Tibial artery (tissue), 4 donors: ENCODE data around the gene MINPP1.

Experiments used
- DNase-seq, 2 donors: peaks; one replicate each; pipeline ENCODE4 v3.0.0-alpha.2; 2019
- H3K27ac ChIP-seq, 2 donors: fragments of 200-600 bp; sonication (generic) in 1 of 2; 1 replicate in 1 of 2; 2 replicates in 1 of 2; pipeline ENCODE4 v1.5.1; 2018 to 2019; ENCODE audit warnings: mild to moderate bottlenecking in 1 of 2
- H3K27me3 ChIP-seq, 2 donors: fragments of 200-600 bp; sonication (generic) in 1 of 2; one replicate each; pipeline versions ENCODE4 v1.5.1 to v1.6.0; 2016 to 2019
- H3K36me3 ChIP-seq, 3 donors: fragments of 200-600 bp; sonication (generic) in 2 of 3; one replicate each; pipeline ENCODE4 v1.5.1; 2016 to 2019; ENCODE audit warnings: mild to moderate bottlenecking in 2 of 3
- H3K4me1 ChIP-seq, 4 donors: fragments of 200-600 bp; sonication (generic) in 2 of 4; 1 replicate in 3 of 4; 2 replicates in 1 of 4; pipeline ENCODE4 v1.5.1; 2016 to 2019
- H3K4me3 ChIP-seq, 2 donors: fragments of 200-600 bp; sonication (generic) in 1 of 2; 1 replicate in 1 of 2; 2 replicates in 1 of 2; pipeline ENCODE4 v1.5.1; 2018 to 2019; ENCODE audit warnings: mild to moderate bottlenecking in 2 of 2
- H3K9me3 ChIP-seq, 3 donors: fragments of 200-600 bp; sonication (generic) in 1 of 3; one replicate each; pipeline ENCODE4 v1.5.1; 2016 to 2019
- intact Hi-C: fragments of 100-400 bp; cut with DNase I; formaldehyde crosslinking; loops from one replicate; pipeline ENCODE4 v1.15.0; 2023; ENCODE audit warnings: low total_unique reads
- TF ChIP-seq, protein P1 (sequence below), 2 experiments: fragments of 200-600 bp in 1 of 2; fragments of 450-650 bp in 1 of 2; IDR thresholded peaks; one replicate each; pipeline ENCODE4 v1.5.1; 2017 to 2019; ENCODE audit warnings: antibody characterized with exemption in 2 of 2, mild to moderate bottlenecking in 1 of 2, moderate library complexity in 1 of 2

Gene MINPP1

DNA sequence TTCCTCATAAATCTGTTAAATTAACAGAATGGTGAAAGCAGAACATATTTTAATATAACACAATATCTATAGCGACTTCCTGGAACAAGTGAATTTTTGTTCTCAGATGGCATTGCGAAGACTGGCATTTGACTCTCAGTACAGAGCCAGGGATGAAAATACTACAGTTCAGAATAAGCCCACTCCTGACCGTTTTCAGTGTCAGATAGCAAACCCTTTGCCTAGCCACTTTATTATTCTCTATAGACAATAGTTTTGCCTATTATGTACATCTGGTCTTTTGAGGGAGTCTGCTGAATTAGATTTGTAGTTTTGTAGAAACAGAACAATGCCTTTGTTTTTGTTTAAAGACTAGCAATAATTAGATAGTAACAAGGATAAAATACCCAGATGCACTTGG is 2.3 kb downstream of the MINPP1 start:
- H3K36me3 ChIP-seq: peaks cover 0 to 17% (median 10%) of the 10 kb centered on the region in 3 donors
- H3K9me3 ChIP-seq: no peaks in the 10 kb centered on the region
- peaks cover 0 to 34% (median 17%) of the 10 kb centered on the region in 4 donors for H3K4me1 ChIP-seq
- TF ChIP-seq, protein P1, sequence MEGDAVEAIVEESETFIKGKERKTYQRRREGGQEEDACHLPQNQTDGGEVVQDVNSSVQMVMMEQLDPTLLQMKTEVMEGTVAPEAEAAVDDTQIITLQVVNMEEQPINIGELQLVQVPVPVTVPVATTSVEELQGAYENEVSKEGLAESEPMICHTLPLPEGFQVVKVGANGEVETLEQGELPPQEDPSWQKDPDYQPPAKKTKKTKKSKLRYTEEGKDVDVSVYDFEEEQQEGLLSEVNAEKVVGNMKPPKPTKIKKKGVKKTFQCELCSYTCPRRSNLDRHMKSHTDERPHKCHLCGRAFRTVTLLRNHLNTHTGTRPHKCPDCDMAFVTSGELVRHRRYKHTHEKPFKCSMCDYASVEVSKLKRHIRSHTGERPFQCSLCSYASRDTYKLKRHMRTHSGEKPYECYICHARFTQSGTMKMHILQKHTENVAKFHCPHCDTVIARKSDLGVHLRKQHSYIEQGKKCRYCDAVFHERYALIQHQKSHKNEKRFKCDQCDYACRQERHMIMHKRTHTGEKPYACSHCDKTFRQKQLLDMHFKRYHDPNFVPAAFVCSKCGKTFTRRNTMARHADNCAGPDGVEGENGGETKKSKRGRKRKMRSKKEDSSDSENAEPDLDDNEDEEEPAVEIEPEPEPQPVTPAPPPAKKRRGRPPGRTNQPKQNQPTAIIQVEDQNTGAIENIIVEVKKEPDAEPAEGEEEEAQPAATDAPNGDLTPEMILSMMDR (IDR thresholded peaks at IDR 0.05): no peak
- H3K27me3 ChIP-seq: no peaks in the 10 kb centered on the region
- no peak overlapping the region for H3K4me3 ChIP-seq
- H3K27ac ChIP-seq: no peak overlapping the region
- no peak for DNase-seq
- intact Hi-C loops: no loop called here

DNA sequence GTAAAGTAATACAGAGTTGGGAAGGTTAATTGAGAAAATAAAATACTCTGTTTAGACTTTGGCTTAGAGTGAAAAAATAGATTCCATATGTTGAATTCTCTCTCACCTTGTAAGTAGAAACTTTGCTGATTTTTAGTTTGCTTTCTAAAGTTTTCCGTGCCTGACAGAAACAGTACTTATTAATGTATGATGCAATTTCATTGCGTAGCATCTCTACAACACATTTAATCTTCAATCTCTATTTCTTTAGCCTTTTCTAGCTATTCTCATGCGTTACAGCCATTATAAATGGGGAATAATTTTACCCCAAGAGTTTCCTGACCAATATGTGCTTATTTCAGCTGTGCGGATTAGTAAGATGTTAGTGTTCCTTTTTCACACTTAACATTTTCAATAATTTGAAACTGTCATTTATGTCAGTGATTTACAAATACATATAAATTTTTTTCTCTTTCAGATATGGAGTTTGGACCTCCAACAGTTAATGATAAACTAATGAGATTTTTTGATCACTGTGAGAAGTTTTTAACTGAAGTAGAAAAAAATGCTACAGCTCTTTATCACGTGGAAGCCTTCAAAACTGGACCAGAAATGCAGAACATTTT is 3.3 kb downstream of the MINPP1 start:
- Histone ChIP-seq H3K36me3 (peaks cover 4 to 25% (median 13%) of the 10 kb centered on the region in 3 donors), H3K9me3 (no peaks in the 10 kb centered on the region), H3K27ac (no peak overlapping the region), H3K4me3 (no peak overlapping the region), H3K4me1 (peaks cover 0 to 34% (median 17%) of the 10 kb centered on the region in 4 donors), H3K27me3 (no peaks in the 10 kb centered on the region)
- DNase-seq: no peak
- intact Hi-C loops: no loop called here
- TF ChIP-seq, protein P1 (IDR thresholded peaks at IDR 0.05): no peak

DNA sequence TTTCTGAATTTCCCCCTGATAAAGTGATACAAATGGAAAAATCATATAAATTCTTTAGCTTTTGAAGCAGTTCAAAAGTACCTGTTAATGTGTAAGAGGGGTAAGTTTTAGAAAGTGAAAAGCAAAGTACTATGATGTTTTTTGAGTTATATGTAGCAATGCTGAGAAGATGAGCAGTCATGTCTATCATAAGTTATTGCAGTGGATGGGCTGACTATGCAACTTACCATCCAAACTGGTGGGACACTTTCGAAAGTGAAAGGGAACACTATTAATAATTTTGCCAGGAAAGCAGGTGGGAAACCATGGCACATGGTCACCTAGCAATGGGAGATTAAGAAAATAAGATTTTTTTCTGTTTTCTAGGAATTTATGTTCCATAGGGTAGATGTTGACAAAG is 4.1 kb downstream of the MINPP1 start:
- Histone ChIP-seq H3K36me3 (peaks cover 11 to 34% (median 16%) of the 10 kb centered on the region in 3 donors), H3K4me3 (no peak overlapping the region), H3K9me3 (no peaks in the 10 kb centered on the region), H3K27ac (no peak overlapping the region), H3K27me3 (no peaks in the 10 kb centered on the region), H3K4me1 (peaks cover 0 to 29% (median 16%) of the 10 kb centered on the region in 4 donors)
- TF ChIP-seq, protein P1 (IDR thresholded peaks at IDR 0.05): no peak
- no peak for DNase-seq
- intact Hi-C loops: no loop called here

DNA sequence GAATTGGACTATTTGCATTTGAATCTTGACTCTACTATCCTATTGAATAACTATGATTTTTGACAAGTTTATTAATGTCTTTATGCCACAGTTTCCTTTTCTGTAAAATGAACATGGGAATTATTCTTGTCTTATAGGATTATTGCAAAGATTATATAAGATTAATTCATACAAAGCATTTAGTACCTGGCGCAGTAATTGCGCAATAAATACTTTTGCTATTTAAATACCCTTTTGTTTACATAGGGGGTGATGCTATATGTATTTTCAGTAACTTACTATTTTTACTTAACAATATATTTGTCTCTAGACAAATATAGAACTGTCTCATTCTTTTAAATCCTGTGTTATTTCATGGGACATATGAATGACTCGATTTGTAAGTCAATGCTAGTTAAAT is 5.3 kb downstream of the MINPP1 start:
- peaks cover 22 to 46% (median 28%) of the 10 kb centered on the region in 3 donors for H3K36me3 ChIP-seq
- no peak for DNase-seq
- TF ChIP-seq, protein P1 (IDR thresholded peaks at IDR 0.05): no peak

DNA sequence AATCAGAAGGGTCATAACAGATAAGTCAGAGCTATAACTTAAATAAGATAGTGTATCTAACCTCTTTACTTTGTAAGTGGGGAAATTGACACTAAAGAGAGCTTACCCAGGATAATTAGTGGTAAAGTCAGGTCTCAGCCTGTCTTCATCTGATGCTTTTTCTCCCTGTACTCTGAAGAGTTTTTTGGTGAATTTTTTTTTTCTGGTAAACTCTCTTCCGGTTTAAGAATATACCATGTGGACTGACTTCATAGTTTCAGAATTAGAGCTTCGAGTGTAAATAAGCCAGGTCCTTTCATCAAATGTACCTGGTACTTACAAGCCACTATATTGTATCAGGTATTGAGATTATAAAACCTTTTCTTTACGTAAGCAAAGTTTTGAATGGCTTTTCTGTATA is 6.8 kb downstream of the MINPP1 start:
- TF ChIP-seq, protein P1 (IDR thresholded peaks at IDR 0.05): no peak
- Histone ChIP-seq H3K36me3 (peaks cover 24 to 48% (median 33%) of the 10 kb centered on the region in 3 donors), H3K9me3 (no peaks in the 10 kb centered on the region), H3K4me1 (peaks cover 0 to 14% (median 9%) of the 10 kb centered on the region in 4 donors), H3K4me3 (no peak overlapping the region), H3K27ac (no peak overlapping the region), H3K27me3 (no peaks in the 10 kb centered on the region)
- DNase-seq: no peak
- intact Hi-C loops: no loop called here

More for the DNA sequence above, 5.3 kb downstream of the MINPP1 start:
- Histone ChIP-seq H3K9me3 (no peaks in the 10 kb centered on the region), H3K27me3 (no peaks in the 10 kb centered on the region), H3K4me1 (peaks cover 0 to 25% (median 14%) of the 10 kb centered on the region in 4 donors), H3K4me3 (no peak overlapping the region), H3K27ac (no peak overlapping the region)
- intact Hi-C loops: no loop called here
